ENCODE measurements around the gene CELF3. TPM values are rescaled to one million over a fixed set of nuclear protein-coding genes. Genes with fewer than 3 reads are reported as not detected.
A peak's percentile ranks its signal among the peaks of the same experiment; 100 is the strongest.
"Not testable (repeated sequence)": the region's sequence is repeated elsewhere in the genome, so short reads cannot be mapped to it uniquely, and the experiment has no call there.

CELF3 gene
- total RNA-seq, 1 donor, result not detected

DNA sequence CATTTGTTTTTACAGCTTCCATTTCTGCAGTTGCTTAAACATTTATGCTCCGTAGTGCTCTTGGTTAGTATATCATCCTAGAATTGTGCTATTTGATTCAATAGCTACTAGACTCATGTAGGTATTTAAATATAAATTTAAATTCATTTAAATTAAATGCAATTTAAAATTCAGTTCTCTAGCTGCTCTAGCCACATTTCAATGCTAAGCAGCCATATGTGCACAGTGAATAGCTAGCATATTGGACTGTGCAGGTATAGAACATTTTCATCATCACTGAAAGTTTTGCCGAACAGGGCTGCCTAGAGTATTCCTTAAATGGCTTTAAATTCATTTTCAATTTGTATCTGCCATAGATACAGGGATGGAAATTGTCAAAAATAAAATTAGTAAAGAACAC is 32.5 kb downstream of the CELF3 start:
- no peak overlapping the region for H3K4me3 ChIP-seq (ENCODE audit: low read depth, low read length)
- TF ChIP-seq, protein P1, sequence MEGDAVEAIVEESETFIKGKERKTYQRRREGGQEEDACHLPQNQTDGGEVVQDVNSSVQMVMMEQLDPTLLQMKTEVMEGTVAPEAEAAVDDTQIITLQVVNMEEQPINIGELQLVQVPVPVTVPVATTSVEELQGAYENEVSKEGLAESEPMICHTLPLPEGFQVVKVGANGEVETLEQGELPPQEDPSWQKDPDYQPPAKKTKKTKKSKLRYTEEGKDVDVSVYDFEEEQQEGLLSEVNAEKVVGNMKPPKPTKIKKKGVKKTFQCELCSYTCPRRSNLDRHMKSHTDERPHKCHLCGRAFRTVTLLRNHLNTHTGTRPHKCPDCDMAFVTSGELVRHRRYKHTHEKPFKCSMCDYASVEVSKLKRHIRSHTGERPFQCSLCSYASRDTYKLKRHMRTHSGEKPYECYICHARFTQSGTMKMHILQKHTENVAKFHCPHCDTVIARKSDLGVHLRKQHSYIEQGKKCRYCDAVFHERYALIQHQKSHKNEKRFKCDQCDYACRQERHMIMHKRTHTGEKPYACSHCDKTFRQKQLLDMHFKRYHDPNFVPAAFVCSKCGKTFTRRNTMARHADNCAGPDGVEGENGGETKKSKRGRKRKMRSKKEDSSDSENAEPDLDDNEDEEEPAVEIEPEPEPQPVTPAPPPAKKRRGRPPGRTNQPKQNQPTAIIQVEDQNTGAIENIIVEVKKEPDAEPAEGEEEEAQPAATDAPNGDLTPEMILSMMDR (IDR thresholded peaks at IDR 0.05; ENCODE audit: insufficient read depth, low read depth, low read length), result no peak
- no peak for DNase-seq (ENCODE audit: low read depth)

DNA sequence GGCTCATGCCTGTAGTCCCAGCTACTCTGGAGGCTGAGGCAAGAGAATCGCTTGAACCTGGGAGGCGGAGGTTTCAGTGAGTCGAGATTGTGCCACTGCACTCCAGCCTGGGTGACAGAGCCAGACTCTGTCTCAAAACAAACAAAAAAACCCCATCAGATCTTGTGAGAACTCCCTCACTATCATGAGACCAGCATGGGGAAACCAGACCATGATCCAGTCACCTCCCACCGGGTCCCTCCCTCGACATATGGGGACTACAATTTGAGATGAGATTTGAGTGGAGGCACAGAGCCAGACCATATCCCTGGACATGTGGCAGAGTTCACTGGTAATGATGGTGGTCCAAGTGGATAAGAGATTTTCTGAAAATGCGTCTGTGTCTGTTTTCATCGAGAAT is 33.7 kb downstream of the CELF3 start:
- not testable (repeated sequence) for DNase-seq (ENCODE audit: low read depth); H3K4me3 ChIP-seq (ENCODE audit: low read depth, low read length)

DNA sequence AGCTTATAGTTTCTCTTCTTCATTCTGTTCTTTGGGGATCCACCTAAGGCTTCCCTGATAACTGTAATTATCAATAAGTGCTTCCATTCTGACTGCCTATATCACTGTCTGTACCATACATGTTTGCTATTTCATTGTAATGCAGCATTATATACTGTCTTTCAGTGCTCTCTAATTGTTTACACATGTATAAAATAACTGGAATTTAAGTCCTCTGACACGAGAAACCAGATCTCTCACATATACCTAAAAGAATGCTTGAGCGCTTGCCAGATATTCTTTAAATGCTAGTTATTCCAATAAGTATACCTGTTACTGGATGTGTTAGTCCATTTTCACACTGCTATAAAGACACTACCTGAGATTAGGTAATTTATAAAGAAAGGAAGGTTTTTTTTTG is 34.7 kb downstream of the CELF3 start:
- H3K4me3 ChIP-seq (ENCODE audit: low read depth, low read length), result no peak overlapping the region
- TF ChIP-seq, protein P1 (IDR thresholded peaks at IDR 0.05; ENCODE audit: insufficient read depth, low read depth, low read length), result no peak
- DNase-seq (ENCODE audit: low read depth), result no peak

DNA sequence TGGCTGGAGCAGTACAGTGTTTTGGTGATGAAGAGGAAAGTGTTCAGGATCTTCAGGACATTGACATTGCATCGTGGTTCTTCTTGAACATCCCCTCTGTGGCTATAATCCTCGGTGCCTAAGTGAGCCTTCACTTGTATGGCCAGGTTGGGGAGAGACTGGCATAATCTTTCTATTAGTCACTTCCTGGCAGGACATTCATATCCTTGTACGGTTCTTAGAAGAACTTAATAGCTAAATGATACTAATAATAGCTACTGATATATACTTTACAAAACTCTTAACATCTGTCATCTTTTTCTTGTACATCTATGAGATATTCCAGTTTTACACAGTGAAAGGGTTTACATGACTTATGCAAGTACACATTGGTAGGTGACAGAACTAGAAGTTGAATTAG is 35.8 kb downstream of the CELF3 start:
- TF ChIP-seq, protein P1 (IDR thresholded peaks at IDR 0.05; ENCODE audit: insufficient read depth, low read depth, low read length), result no peak
- peak; percentile 76 for DNase-seq (ENCODE audit: low read depth)
- no peak overlapping the region for H3K4me3 ChIP-seq (ENCODE audit: low read depth, low read length)

DNA sequence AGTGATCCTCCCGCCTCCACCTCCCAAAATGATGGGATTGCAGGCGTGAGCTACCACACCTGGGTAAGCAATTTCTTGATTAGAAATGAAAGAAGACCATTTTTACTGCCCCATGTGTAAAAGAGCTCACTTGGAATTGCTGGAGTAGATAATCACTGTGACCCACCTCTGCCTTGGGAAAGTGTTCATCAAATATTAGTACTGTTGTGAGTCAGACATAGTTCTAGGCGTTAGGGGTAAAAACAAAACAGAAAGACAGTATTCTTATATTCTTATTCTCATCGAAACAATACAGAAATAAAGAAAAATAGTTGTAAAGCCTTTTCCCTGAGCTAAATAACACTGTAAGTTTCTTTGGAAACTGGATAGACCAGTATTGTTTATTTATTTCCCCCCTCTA is 36.2 kb downstream of the CELF3 start:
- peak; percentile 13 for DNase-seq (ENCODE audit: low read depth)
- H3K4me3 ChIP-seq (ENCODE audit: low read depth, low read length), result no peak overlapping the region
- TF ChIP-seq, protein P1 (IDR thresholded peaks at IDR 0.05; ENCODE audit: insufficient read depth, low read depth, low read length), result no peak

DNA sequence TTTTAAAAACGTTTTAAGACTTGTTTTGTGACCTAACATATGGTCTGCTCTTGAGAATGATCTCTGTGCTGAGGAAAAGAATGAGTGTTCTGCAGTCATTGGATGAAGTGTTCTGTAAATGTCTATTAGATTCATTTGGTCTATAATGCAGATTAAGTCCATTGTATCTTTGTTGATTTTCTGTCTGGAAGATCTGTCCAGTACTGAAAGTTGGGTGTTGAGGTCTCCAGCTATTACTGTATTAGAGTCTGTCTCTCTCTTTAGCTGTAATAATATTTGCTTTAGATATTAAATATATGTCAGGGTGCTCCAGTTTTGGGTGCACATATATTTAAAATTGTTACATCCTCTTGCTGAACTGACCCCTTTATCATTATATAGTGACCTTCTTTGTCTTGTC is 43.2 kb downstream of the CELF3 start:
- TF ChIP-seq, protein P1 (IDR thresholded peaks at IDR 0.05; ENCODE audit: insufficient read depth, low read depth, low read length), result no peak
- H3K4me3 ChIP-seq (ENCODE audit: low read depth, low read length), result no peak overlapping the region
- DNase-seq (ENCODE audit: low read depth), result no peak

DNA sequence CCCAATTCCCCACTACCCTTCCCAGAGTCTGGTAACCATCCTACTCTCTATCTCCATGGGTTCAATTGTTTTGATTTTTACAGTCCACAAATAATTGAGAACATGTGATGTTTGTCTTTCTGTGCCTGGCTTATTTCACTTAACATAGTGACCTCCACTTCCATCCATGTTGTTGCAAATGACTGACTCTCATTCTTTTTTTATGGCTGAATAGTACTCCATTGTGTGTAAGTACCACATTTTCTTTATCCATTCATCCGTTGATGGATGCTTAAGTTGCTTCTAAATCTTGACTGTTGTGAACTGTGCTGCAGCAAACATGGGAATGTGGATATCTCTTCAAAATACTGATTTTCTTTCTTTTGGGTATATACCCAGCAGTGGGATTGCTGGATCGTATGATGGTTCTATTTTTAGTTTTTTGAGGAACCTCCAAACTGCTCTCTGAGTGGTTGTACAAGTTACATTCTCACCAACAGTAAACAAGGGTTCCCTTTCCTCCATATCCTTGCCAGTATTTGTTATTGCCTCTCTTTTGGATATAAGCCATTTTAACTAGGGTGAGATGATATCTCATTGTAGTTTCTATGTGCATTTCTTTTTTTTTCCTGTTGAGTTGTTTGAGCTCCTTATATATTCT is 46.4 kb downstream of the CELF3 start:
- not testable (repeated sequence) for H3K4me3 ChIP-seq (ENCODE audit: low read depth, low read length); DNase-seq (ENCODE audit: low read depth)

DNA sequence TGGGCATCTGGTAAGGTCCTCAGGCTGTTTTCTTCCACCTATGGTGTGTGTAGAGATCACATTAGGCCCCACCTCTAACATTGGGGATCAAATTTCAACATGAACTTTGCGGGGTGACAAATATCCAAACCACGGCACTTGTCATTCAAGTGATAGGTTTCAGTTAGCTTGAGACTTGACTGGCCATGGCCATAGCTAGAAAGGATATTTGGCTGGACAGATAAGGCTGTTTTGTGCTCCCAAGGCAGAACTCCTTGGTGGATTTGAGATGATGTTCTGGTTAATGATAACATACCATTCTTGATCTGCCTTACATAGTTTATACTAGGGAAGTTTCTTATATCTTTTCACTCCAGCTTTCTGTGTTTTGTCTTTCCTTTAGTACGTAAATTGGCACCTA is 48.5 kb downstream of the CELF3 start:
- DNase-seq (ENCODE audit: low read depth), result no peak
- no peak overlapping the region for H3K4me3 ChIP-seq (ENCODE audit: low read depth, low read length)
- TF ChIP-seq, protein P1 (IDR thresholded peaks at IDR 0.05; ENCODE audit: insufficient read depth, low read depth, low read length), result no peak

All from fibroblast of villous mesenchyme (primary cell).